NB4 (cell line): ENCODE data around the gene GPR132.

Experiments used
- MYC ChIP-seq: IDR thresholded peaks from 2 replicates; pipeline ENCODE4 v1.6.1; 2011; ENCODE audit warnings: low read depth, low read length
- POLR2A ChIP-seq: IDR thresholded peaks from 2 replicates; pipeline ENCODE4 v1.6.1; 2011; ENCODE audit warnings: mild to moderate bottlenecking; ENCODE audit not compliant: insufficient read length; ENCODE audit errors: extremely low read depth
- TF ChIP-seq, protein P1 (sequence below): IDR thresholded peaks from 2 replicates; pipeline ENCODE4 v1.6.1; 2011; ENCODE audit warnings: low read depth, low read length
- TF ChIP-seq, protein P2 (sequence below): IDR thresholded peaks from one replicate; pipeline ENCODE4 v1.5.1; 2012; ENCODE audit warnings: low read depth, low read length

- TF ChIP-seq, protein P1, sequence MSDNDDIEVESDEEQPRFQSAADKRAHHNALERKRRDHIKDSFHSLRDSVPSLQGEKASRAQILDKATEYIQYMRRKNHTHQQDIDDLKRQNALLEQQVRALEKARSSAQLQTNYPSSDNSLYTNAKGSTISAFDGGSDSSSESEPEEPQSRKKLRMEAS = no peak
- TF ChIP-seq POLR2A (no peak), MYC (no peak)
- TF ChIP-seq, protein P2, sequence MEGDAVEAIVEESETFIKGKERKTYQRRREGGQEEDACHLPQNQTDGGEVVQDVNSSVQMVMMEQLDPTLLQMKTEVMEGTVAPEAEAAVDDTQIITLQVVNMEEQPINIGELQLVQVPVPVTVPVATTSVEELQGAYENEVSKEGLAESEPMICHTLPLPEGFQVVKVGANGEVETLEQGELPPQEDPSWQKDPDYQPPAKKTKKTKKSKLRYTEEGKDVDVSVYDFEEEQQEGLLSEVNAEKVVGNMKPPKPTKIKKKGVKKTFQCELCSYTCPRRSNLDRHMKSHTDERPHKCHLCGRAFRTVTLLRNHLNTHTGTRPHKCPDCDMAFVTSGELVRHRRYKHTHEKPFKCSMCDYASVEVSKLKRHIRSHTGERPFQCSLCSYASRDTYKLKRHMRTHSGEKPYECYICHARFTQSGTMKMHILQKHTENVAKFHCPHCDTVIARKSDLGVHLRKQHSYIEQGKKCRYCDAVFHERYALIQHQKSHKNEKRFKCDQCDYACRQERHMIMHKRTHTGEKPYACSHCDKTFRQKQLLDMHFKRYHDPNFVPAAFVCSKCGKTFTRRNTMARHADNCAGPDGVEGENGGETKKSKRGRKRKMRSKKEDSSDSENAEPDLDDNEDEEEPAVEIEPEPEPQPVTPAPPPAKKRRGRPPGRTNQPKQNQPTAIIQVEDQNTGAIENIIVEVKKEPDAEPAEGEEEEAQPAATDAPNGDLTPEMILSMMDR = no peak
Observed at GRCh38 chr14:105093038-105093430, 27.8 kb upstream of the GPR132 start.
